ENCODE measurements around the gene COQ10A. TPM values are rescaled to one million over a fixed set of nuclear protein-coding genes. Genes with fewer than 3 reads are reported as not detected.
"Not testable (repeated sequence)": the region's sequence is repeated elsewhere in the genome, so short reads cannot be mapped to it uniquely, and the experiment has no call there.

COQ10A gene
- total RNA-seq, 1 donor from 2014 or later: 20.3 TPM

GRCh38 chr12:56260921-56261320, 5.8 kb upstream of the COQ10A start:
- DNase-seq (ENCODE audit: low spot score): no peak
- no peak overlapping the region for H3K27ac Mint-ChIP-seq (ENCODE audit: unreplicated experiment)
- peaks cover 6% of the 10 kb centered on the region for H3K27me3 Mint-ChIP-seq (ENCODE audit: unreplicated experiment)
- no peak overlapping the region for H3K4me3 Mint-ChIP-seq (ENCODE audit: unreplicated experiment)
- TF ChIP-seq CTCF (IDR thresholded peaks at IDR 0.05; ENCODE audit: unreplicated experiment): no peak
- H3K9me3 Mint-ChIP-seq (ENCODE audit: unreplicated experiment): no peaks in the 10 kb centered on the region
- H3K36me3 Mint-ChIP-seq (ENCODE audit: low read depth, unreplicated experiment): peaks cover 4% of the 10 kb centered on the region
- peaks cover 12% of the 10 kb centered on the region for H3K4me1 Mint-ChIP-seq (ENCODE audit: unreplicated experiment)

GRCh38 chr12:56261503-56262232, 5.1 kb upstream of the COQ10A start:
- H3K27me3 Mint-ChIP-seq (ENCODE audit: unreplicated experiment): peaks cover 3% of the 10 kb centered on the region
- no peak for TF ChIP-seq CTCF (IDR thresholded peaks at IDR 0.05; ENCODE audit: unreplicated experiment)
- no peaks in the 10 kb centered on the region for H3K9me3 Mint-ChIP-seq (ENCODE audit: unreplicated experiment)
- no peak overlapping the region for H3K27ac Mint-ChIP-seq (ENCODE audit: unreplicated experiment)
- peaks cover 11% of the 10 kb centered on the region for H3K4me1 Mint-ChIP-seq (ENCODE audit: unreplicated experiment)
- DNase-seq (ENCODE audit: low spot score): no peak
- no peak overlapping the region for H3K4me3 Mint-ChIP-seq (ENCODE audit: unreplicated experiment)
- H3K36me3 Mint-ChIP-seq (ENCODE audit: low read depth, unreplicated experiment): no peaks in the 10 kb centered on the region

GRCh38 chr12:56262955-56263354, 3.8 kb upstream of the COQ10A start:
- DNase-seq (ENCODE audit: low spot score); H3K36me3 Mint-ChIP-seq (ENCODE audit: low read depth, unreplicated experiment); H3K27ac Mint-ChIP-seq (ENCODE audit: unreplicated experiment); H3K27me3 Mint-ChIP-seq (ENCODE audit: unreplicated experiment); H3K9me3 Mint-ChIP-seq (ENCODE audit: unreplicated experiment); H3K4me3 Mint-ChIP-seq (ENCODE audit: unreplicated experiment): not testable (repeated sequence)
- peaks cover 17% of the 10 kb centered on the region for H3K4me1 Mint-ChIP-seq (ENCODE audit: unreplicated experiment)

- Mint-ChIP-seq H3K27ac (ENCODE audit: unreplicated experiment) (peak overlapping the region; percentile 84), H3K4me1 (ENCODE audit: unreplicated experiment) (peaks cover 12% of the 10 kb centered on the region), H3K4me3 (ENCODE audit: unreplicated experiment) (peak overlapping the region; percentile 94)
- not testable (repeated sequence) for H3K36me3 Mint-ChIP-seq (ENCODE audit: low read depth, unreplicated experiment); H3K9me3 Mint-ChIP-seq (ENCODE audit: unreplicated experiment); H3K27me3 Mint-ChIP-seq (ENCODE audit: unreplicated experiment); DNase-seq (ENCODE audit: low spot score)
Observed at GRCh38 chr12:56266068-56266692, 562 bp upstream of the COQ10A start.

- TF ChIP-seq CTCF (IDR thresholded peaks at IDR 0.05; ENCODE audit: unreplicated experiment): no peak
- peak overlapping the region; percentile 32 for H3K27ac Mint-ChIP-seq (ENCODE audit: unreplicated experiment)
- peaks cover 20% of the 10 kb centered on the region for H3K36me3 Mint-ChIP-seq (ENCODE audit: low read depth, unreplicated experiment)
- peaks cover 12% of the 10 kb centered on the region for H3K4me1 Mint-ChIP-seq (ENCODE audit: unreplicated experiment)
- no peaks in the 10 kb centered on the region for H3K9me3 Mint-ChIP-seq (ENCODE audit: unreplicated experiment)
- peak overlapping the region; percentile 74 for H3K4me3 Mint-ChIP-seq (ENCODE audit: unreplicated experiment)
- DNase-seq (ENCODE audit: low spot score): no peak
- peaks cover 2% of the 10 kb centered on the region for H3K27me3 Mint-ChIP-seq (ENCODE audit: unreplicated experiment)
Observed at GRCh38 chr12:56267443-56268071, 815 bp downstream of the COQ10A start.

- Mint-ChIP-seq H3K9me3 (ENCODE audit: unreplicated experiment) (no peaks in the 10 kb centered on the region), H3K27ac (ENCODE audit: unreplicated experiment) (no peak overlapping the region), H3K27me3 (ENCODE audit: unreplicated experiment) (peaks cover 2% of the 10 kb centered on the region), H3K4me1 (ENCODE audit: unreplicated experiment) (peaks cover 12% of the 10 kb centered on the region), H3K4me3 (ENCODE audit: unreplicated experiment) (peak overlapping the region; percentile 12), H3K36me3 (ENCODE audit: low read depth, unreplicated experiment) (peaks cover 42% of the 10 kb centered on the region)
- DNase-seq (ENCODE audit: low spot score): no peak
- TF ChIP-seq CTCF (IDR thresholded peaks at IDR 0.05; ENCODE audit: unreplicated experiment): no peak
Observed at GRCh38 chr12:56271031-56271430, 4.3 kb downstream of the COQ10A start.

- H3K36me3 Mint-ChIP-seq (ENCODE audit: low read depth, unreplicated experiment): peaks cover 44% of the 10 kb centered on the region
Observed at GRCh38 chr12:56272468-56272867, 5.7 kb downstream of the COQ10A start.

More at GRCh38 chr12:56272468-56272867, 5.7 kb downstream of the COQ10A start:
- not testable (repeated sequence) for H3K9me3 Mint-ChIP-seq (ENCODE audit: unreplicated experiment); DNase-seq (ENCODE audit: low spot score); H3K4me3 Mint-ChIP-seq (ENCODE audit: unreplicated experiment); H3K4me1 Mint-ChIP-seq (ENCODE audit: unreplicated experiment); H3K27me3 Mint-ChIP-seq (ENCODE audit: unreplicated experiment); H3K27ac Mint-ChIP-seq (ENCODE audit: unreplicated experiment)
